ENCODE results near the gene NPLOC4.
"Not testable (repeated sequence)": the region's sequence is repeated elsewhere in the genome, so short reads cannot be mapped to it uniquely, and the experiment has no call there.

Gene NPLOC4

GRCh38 chr17:81682565-81683207, 45.8 kb upstream of the NPLOC4 start:
- H3K4me3 ChIP-seq (replicated peaks in 1 of 2; ENCODE audit: low read depth in 2 of 2, low read length in 2 of 2): peak overlapping the region; percentile 92 to 98
- DNase-seq (ENCODE audit: low read depth in 2 of 2): peak; percentile 14 to 17
- no peak for TF ChIP-seq CTCF (IDR thresholded peaks at IDR 0.05; ENCODE audit: low read depth, low read length)

- DNase-seq (ENCODE audit: low read depth in 2 of 2): no peak
- no peak overlapping the region for H3K4me3 ChIP-seq (replicated peaks in 1 of 2; ENCODE audit: low read depth in 2 of 2, low read length in 2 of 2)
- no peak for TF ChIP-seq CTCF (IDR thresholded peaks at IDR 0.05; ENCODE audit: low read depth, low read length)
Observed at GRCh38 chr17:81681672-81682071, 44.8 kb upstream of the NPLOC4 start.

GRCh38 chr17:81680150-81680549, 43.2 kb upstream of the NPLOC4 start:
- DNase-seq (ENCODE audit: low read depth in 2 of 2): no peak
- TF ChIP-seq CTCF (IDR thresholded peaks at IDR 0.05; ENCODE audit: low read depth, low read length): no peak
- H3K4me3 ChIP-seq (replicated peaks in 1 of 2; ENCODE audit: low read depth in 2 of 2, low read length in 2 of 2): no peak overlapping the region

- TF ChIP-seq CTCF (IDR thresholded peaks at IDR 0.05; ENCODE audit: low read depth, low read length): no peak
- H3K4me3 ChIP-seq (replicated peaks in 1 of 2; ENCODE audit: low read depth in 2 of 2, low read length in 2 of 2): no peak overlapping the region
- no peak for DNase-seq (ENCODE audit: low read depth in 2 of 2)
Observed at GRCh38 chr17:81676906-81677305, 40.0 kb upstream of the NPLOC4 start.

GRCh38 chr17:81675515-81676221, 38.8 kb upstream of the NPLOC4 start:
- peak; percentile 54 for TF ChIP-seq CTCF (IDR thresholded peaks at IDR 0.05; ENCODE audit: low read depth, low read length)
- DNase-seq (ENCODE audit: low read depth in 2 of 2): peak; percentile 49 to 52
- H3K4me3 ChIP-seq (replicated peaks in 1 of 2; ENCODE audit: low read depth in 2 of 2, low read length in 2 of 2): not testable (repeated sequence)

- no peak for DNase-seq (ENCODE audit: low read depth in 2 of 2)
- TF ChIP-seq CTCF (IDR thresholded peaks at IDR 0.05; ENCODE audit: low read depth, low read length): no peak
- no peak overlapping the region for H3K4me3 ChIP-seq (replicated peaks in 1 of 2; ENCODE audit: low read depth in 2 of 2, low read length in 2 of 2)
Observed at GRCh38 chr17:81673561-81674258, 36.8 kb upstream of the NPLOC4 start.

All from cardiac fibroblast (primary cell).